NOMO-1 treated with DMSO at 0.1 percent for 48 hours (cell line): ENCODE results near the gene TMEM98.
"Not testable (repeated sequence)": the region's sequence is repeated elsewhere in the genome, so short reads cannot be mapped to it uniquely, and the experiment has no call there.

Experiments
- DNase-seq: peaks from one replicate; lab custom pipeline; 2025; ENCODE audit not compliant: unreplicated experiment; lab: John Stamatoyannopoulos, UW

The TMEM98 gene

GRCh38 chr17:32976605-32977004 is 48.7 kb downstream of the TMEM98 start:
- no peak for DNase-seq

- no peak for DNase-seq
Observed at GRCh38 chr17:32980230-32980629, 52.3 kb downstream of the TMEM98 start.

DNA sequence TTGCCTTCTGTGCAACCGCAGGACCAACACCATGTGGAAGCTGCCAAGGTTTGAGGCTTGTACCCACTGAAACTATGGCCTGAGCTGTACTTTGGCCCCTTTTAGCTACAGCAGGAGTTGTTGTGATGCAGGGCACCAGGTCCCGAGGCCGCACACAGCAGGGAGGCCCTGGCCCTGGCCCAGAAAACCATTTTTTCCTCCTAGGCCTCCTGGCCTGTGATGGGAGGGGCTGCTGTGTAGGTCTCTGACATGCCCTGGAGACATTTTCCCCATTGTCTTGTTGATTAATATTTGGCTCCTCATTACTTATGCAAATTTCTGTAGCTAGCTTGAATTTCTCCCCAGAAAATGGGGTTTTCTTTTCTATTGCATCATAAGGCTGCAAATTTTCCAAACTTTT is 53.7 kb downstream of the TMEM98 start:
- not testable (repeated sequence) for DNase-seq

- DNase-seq: no peak
Observed at GRCh38 chr17:32985050-32985756, 57.2 kb downstream of the TMEM98 start.

DNA sequence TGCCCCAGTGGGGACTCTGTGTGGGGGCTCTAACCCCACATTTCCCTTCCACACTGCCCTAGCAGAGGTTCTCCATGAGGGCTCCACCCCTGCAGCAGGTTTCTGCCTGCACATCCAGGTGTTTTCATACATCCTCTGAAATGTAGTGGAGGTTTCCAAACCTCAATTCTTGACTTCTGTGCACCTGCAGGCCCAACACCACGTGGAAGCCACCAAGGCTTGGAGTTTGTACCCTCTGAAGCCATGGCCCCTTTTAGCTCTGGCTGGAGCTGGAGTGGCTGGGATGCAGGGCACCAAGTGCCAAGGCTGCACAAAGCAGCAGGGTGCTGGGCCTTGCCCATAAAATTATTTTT is 59.5 kb downstream of the TMEM98 start:
- DNase-seq: not testable (repeated sequence)

GRCh38 chr17:32987868-32988267 is 59.9 kb downstream of the TMEM98 start:
- not testable (repeated sequence) for DNase-seq

DNA sequence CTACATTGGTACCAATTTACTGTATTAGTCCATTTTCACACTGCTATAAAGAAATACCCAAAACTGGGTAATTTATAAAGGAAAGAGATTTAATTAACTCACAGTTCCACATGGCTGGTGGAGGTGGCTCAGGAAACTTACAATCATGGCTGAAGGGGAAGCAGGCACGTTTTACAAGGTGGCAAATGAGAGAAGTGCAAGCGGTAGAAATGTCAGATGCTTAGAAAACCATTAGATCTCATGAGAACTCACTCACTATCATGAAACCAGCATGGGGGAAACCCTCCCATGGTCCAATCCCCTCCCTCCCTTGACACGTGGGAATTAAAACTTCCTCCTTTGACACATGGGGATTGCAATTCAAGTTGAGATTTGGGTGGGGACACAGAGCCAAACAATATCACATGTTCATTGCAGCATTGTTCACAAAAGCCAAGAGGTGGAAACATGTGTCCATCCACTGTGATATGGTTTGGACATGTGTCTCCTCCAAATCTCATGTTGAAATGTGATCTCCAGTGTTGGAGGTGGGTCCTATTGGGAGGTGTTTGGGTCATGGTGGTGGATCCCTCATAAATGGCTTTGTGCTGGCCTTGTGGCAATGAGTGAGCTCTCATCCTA is 60.6 kb downstream of the TMEM98 start:
- DNase-seq: no peak

DNA sequence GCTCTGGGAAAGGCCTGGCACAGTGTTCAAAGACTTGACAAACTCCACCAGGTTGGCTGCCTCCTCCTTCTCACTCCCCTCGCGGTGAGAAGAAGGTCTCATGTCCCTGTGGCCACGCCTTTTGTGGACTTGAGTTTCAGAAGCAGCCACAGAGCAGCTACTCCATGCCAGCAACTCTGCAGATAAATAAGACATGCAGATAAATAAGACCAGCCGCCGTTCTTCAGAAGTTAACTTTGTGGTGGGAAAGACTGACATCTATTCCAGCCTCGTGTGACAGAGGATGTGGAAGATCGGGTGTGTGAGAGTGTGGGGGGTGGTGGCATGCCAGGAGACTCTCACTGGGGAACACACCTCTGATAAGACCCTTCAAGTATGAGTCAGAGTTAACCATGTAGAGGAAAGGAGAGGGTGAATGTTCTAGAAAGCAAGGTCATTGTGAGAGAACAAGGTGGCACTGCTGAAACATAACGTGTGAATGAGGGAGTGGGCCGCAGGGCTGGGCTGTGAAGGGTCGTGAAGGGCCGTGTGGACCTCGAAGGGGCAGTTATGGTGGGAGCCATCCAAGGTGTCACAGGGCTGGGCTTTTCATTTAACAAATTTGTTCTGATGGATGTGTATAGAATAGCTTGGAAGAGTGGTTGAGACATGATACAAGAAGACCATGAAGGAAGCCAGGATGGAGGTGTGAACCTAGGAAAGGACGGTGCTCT is 64.5 kb downstream of the TMEM98 start:
- DNase-seq: no peak

GRCh38 chr17:32993977-32994376 is 66.0 kb downstream of the TMEM98 start:
- no peak for DNase-seq
